Cardiac fibroblast (primary cell): Measurements from ENCODE around the gene TCF7L1.
A peak's percentile ranks its signal among the peaks of the same experiment; 100 is the strongest.
"Not testable (repeated sequence)": the region's sequence is repeated elsewhere in the genome, so short reads cannot be mapped to it uniquely, and the experiment has no call there.

Experiments used
- DNase-seq, 2 donors: peaks; one replicate each; pipeline versions ENCODE4 v3.0.0 to v3.0.0-alpha.2; 2010; ENCODE audit warnings: low read depth in 2 of 2
- H3K4me3 ChIP-seq, 2 donors: replicated peaks in 1 of 2; 1 replicate in 1 of 2; 2 replicates in 1 of 2; pipeline ENCODE4 v1.5.1; 2011; ENCODE audit warnings: low read depth in 2 of 2, low read length in 2 of 2, mild to moderate bottlenecking in 2 of 2, moderate library complexity in 1 of 2
- TF ChIP-seq, protein P1 (sequence below): IDR thresholded peaks from one replicate; pipeline ENCODE4 v1.5.1; 2011; ENCODE audit warnings: low read depth, mild to moderate bottlenecking, low read length, inconsistent platforms

Gene TCF7L1

DNA sequence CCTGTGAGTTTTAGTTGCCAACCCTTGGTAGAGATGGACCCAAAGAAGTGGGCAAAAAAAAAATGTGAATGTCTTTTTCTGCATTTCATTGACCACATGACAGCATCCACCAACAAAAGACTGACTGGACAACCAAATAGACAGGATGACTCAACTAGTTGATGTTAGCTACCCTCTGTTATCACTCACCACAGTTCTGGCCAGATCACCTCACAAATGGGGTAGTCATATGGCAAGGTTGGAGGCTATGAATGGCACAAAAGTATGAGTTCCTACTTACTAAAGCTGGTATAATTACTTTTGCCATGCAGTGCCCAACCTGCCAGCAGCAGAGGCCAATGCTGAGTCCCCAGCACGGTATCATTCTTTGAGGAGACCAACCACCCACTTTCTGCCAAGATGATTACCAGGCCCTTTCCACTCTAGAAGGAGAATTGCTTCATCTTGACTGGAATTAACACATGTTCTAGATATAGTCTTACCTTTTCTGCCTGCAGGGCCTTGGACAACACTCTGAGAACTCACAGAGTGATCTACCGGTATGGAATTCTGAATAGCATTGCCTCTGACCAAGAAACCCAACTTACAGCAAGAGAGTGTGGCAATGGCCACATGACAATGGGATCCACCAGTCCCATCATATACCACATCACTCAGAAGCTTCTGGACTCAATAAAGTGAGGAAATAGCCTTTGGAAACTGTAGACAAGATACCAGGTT, 20.1 kb upstream of the TCF7L1 start:
- peak in 1 of 2 donors; percentile 25 for DNase-seq
- no peak overlapping the region for H3K4me3 ChIP-seq
- TF ChIP-seq, protein P1, sequence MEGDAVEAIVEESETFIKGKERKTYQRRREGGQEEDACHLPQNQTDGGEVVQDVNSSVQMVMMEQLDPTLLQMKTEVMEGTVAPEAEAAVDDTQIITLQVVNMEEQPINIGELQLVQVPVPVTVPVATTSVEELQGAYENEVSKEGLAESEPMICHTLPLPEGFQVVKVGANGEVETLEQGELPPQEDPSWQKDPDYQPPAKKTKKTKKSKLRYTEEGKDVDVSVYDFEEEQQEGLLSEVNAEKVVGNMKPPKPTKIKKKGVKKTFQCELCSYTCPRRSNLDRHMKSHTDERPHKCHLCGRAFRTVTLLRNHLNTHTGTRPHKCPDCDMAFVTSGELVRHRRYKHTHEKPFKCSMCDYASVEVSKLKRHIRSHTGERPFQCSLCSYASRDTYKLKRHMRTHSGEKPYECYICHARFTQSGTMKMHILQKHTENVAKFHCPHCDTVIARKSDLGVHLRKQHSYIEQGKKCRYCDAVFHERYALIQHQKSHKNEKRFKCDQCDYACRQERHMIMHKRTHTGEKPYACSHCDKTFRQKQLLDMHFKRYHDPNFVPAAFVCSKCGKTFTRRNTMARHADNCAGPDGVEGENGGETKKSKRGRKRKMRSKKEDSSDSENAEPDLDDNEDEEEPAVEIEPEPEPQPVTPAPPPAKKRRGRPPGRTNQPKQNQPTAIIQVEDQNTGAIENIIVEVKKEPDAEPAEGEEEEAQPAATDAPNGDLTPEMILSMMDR, result no peak

DNA sequence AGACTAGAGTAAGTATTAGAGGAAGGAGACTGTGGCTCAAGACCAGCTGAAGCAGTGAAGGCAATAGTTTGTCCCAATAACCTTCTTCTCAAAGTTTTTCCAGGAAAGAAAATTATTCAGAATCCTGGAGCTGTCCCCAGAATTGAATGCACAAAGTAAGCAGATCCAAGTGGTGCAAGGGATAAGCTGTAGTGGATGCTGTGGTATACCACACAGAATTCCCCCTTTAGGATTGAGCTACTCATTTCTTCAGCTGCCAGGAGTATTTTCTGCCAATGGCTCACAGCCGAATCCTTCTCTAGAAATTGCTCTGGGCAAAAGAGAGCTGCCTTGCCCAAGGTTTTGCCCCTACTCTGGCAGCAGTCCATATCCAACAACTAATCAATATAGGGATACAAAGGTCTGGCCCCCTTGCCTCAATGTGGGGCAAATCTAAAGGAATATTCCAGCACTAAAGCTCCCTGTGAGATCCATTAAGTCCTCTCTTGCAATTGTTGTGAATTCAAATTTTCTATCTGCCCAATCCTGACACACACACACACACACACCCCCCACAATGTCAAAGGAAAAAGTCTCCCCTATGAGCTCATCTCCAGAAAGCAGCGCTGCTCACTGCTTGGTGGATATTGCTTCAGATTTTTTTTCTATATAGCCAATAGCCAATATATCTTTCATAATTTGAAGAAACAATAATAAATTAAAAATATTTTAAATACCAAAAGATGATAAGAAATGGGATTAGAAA, 18.4 kb upstream of the TCF7L1 start:
- no peak for DNase-seq
- no peak overlapping the region for H3K4me3 ChIP-seq
- TF ChIP-seq, protein P1, result no peak

DNA sequence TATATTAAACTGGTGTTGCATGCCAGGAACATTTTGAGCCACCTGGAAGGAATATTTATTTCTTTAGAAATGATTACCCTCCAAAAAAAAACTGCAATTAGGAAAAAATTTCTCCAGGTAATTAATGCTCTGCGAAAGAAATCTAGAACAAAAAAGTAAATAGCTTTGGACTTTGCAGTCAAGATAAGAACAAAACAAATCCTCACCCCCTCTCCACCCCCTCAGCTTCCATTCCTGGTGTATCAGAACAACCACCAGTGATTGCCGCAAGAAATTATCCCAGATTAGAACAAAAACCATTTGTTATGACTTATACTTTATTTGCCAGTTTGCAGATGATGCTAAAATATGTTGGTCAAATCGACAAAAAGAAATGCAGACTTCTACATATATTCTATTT, 17.0 kb upstream of the TCF7L1 start:
- no peak overlapping the region for H3K4me3 ChIP-seq
- DNase-seq, result no peak
- TF ChIP-seq, protein P1, result no peak

DNA sequence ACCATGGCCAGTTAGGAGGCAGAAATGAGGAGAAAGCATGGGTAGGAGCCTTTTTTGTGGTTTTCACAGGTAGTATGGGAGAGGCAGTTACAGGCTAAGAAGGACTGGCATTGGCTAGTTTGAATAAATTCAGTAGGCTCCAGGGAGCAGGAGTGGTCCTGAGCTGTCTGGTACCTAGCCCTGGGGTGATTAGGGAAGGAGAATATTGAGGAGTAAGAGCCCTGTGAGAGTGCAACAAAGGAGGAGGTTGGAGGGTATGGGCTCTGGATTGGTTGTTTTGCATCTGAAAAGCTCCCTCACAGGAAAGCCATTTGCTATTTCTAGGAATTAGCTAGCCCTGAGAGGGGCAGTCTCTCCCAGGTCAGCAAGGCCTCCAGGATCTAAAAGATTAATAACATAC, 13.3 kb upstream of the TCF7L1 start:
- TF ChIP-seq, protein P1, result no peak
- H3K4me3 ChIP-seq, result no peak overlapping the region
- DNase-seq, result no peak

DNA sequence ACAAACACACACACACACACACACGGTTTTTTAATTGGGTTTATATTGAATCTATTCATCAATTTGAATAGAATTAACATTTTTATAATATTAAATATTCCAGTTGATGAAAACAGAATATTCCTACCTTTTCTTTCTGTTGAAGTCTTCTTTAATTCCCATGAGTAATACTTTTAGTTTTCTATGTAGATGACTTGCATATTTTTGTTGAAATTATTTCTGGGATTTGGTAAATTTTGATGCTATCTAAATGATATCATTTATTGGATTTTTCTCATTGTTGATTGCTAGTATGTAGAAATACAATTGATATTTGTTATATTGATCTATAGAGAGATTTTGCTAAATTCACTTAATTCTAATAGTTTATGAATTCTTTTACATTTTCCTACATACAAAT, 12.8 kb upstream of the TCF7L1 start:
- TF ChIP-seq, protein P1, result no peak
- DNase-seq, result no peak
- H3K4me3 ChIP-seq, result no peak overlapping the region

DNA sequence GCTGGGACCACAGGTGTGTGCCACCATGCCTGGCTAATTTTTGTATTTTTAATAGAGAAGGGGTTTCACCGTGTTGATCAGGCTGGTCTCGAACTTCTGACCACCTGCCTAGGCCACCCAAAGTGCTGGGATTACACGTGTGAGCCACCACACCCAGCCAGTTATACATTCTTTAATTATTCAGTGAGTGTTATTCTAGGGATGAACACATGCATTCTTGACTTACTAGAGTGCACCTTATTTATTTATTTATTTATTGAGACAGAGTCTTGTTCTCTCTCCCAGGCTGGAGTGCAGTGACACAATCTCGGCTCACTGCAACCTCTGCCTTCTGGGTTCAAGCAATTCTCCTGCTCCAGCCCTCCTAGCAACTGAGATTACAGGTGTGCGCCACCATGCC, 6.7 kb upstream of the TCF7L1 start:
- not testable (repeated sequence) for DNase-seq, H3K4me3 ChIP-seq

DNA sequence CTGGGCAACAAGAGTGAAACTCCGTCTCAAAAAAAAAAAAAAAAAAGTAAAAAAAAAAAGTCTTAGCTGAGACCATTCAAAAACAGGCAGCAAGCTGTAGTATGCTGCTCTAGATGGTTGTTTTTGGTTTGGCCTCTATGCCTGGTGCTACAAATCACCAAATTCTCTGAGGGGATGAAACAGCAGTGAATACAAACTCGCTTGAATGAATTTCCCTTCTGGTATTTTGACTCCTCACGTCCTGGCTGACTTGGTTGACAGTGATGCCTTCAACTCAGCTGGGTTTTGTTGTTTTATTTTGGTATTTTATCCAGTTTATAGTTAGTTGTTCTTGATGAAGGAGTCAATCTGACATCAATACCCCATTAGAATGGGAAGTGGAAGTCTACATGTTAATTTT, 3.3 kb upstream of the TCF7L1 start:
- no peak overlapping the region for H3K4me3 ChIP-seq
- DNase-seq, result no peak
- TF ChIP-seq, protein P1, result no peak
